D721Med (cell line): ENCODE results near the gene CCDC150.
"Not testable (repeated sequence)": the region's sequence is repeated elsewhere in the genome, so short reads cannot be mapped to it uniquely, and the experiment has no call there.

Experiments
- DNase-seq: peaks from one replicate; pipeline ENCODE4 v3.0.0; 2011; ENCODE audit warnings: low spot score; ENCODE audit not compliant: insufficient read length
- FAIRE-seq: peaks from 2 replicates; lab custom pipeline; 2011; peaks lifted over from hg19 to GRCh38; lab: Jason Lieb, UNC
- TF ChIP-seq, protein P1 (sequence below): IDR thresholded peaks from 2 replicates; pipeline ENCODE4 v1.5.1; 2012; ENCODE audit warnings: mild to moderate bottlenecking, control low read depth; ENCODE audit not compliant: insufficient read depth; ENCODE audit errors: missing control alignments

CCDC150 gene

GRCh38 chr2:196607073-196607472, 32.4 kb upstream of the CCDC150 start:
- TF ChIP-seq, protein P1, sequence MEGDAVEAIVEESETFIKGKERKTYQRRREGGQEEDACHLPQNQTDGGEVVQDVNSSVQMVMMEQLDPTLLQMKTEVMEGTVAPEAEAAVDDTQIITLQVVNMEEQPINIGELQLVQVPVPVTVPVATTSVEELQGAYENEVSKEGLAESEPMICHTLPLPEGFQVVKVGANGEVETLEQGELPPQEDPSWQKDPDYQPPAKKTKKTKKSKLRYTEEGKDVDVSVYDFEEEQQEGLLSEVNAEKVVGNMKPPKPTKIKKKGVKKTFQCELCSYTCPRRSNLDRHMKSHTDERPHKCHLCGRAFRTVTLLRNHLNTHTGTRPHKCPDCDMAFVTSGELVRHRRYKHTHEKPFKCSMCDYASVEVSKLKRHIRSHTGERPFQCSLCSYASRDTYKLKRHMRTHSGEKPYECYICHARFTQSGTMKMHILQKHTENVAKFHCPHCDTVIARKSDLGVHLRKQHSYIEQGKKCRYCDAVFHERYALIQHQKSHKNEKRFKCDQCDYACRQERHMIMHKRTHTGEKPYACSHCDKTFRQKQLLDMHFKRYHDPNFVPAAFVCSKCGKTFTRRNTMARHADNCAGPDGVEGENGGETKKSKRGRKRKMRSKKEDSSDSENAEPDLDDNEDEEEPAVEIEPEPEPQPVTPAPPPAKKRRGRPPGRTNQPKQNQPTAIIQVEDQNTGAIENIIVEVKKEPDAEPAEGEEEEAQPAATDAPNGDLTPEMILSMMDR: no peak
- DNase-seq: no peak
- FAIRE-seq: peak; percentile 46

DNA sequence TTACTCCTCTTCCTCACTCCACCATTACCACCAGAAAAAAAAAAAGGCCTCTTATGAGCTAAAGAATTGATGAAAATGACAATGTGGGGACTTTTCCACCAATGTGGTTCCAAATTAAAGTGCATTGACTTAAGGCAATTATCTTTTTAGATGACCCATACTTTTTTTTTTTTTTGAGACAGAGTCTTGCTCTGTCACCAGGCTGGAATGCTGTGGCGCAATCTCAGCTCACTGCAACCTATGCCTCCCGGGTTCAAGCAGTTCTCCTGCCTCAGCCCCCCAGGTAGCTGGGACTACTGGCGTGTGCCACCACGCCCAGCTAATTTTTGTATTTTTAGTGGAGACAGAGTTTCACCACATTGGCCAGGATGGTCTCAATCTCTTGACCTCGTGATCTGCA, 31.6 kb upstream of the CCDC150 start:
- not testable (repeated sequence) for DNase-seq, FAIRE-seq

DNA sequence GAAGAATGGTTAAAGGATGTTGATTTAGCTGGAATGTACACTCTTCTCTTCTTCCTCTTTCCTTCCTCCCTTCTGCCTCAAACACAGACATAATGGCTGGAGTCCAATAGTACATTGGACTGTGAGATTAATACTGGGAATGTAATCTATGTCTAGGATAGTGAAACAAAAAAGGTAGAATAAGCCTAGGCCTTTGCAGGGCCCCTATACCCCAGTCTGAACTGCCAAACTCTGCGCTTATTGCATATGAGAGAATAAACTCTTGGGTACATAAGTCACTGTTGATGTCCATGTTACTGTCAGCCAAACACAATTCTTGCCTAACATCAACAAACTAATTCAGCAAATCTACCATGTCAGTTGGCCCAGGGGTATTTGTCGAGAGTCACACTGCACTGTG, 29.7 kb upstream of the CCDC150 start:
- DNase-seq (no peak), FAIRE-seq (no peak)
- TF ChIP-seq, protein P1: no peak

GRCh38 chr2:196610796-196611195, 28.7 kb upstream of the CCDC150 start:
- DNase-seq (no peak), FAIRE-seq (no peak)
- TF ChIP-seq, protein P1: no peak

GRCh38 chr2:196613302-196613701, 26.2 kb upstream of the CCDC150 start:
- TF ChIP-seq, protein P1: no peak
- FAIRE-seq (no peak), DNase-seq (no peak)

- DNase-seq (no peak), FAIRE-seq (no peak)
- TF ChIP-seq, protein P1: no peak
These were observed 22.1 kb upstream of the CCDC150 start for GRCh38 chr2:196617430-196617829.

DNA sequence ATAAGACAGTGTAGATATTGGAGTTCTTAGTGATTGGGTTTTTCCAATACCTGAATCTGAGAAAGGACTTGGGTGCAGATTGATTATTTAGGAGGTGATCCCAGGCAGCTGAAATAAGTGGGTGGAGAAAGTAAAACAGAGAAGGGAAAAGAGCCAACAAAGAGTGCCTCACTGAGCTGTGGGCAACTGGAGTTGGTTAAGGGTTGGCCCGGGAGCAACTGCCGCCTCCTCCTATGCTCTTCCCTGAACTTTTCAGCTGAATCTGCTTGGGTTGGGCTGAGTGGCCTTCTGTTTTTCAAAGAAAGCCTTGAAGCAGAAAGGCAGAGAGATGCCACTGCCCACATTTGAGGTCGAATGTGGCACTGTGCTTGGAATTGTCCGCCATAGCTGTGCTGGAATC, 20.9 kb upstream of the CCDC150 start:
- TF ChIP-seq, protein P1: no peak
- DNase-seq (no peak), FAIRE-seq (no peak)

GRCh38 chr2:196630531-196630930, 9.0 kb upstream of the CCDC150 start:
- no peak for DNase-seq
- TF ChIP-seq, protein P1: no peak
- FAIRE-seq: no peak
